ENCODE results near the gene RASSF5. TPM values are rescaled to one million over a fixed set of nuclear protein-coding genes. Genes with fewer than 3 reads are reported as not detected.

Gene RASSF5
- total RNA-seq, 5 donors from 2014 or later (not counting 1 experiment from before 2014, with no cell fraction given): 174 to 224 (median 204) TPM

DNA sequence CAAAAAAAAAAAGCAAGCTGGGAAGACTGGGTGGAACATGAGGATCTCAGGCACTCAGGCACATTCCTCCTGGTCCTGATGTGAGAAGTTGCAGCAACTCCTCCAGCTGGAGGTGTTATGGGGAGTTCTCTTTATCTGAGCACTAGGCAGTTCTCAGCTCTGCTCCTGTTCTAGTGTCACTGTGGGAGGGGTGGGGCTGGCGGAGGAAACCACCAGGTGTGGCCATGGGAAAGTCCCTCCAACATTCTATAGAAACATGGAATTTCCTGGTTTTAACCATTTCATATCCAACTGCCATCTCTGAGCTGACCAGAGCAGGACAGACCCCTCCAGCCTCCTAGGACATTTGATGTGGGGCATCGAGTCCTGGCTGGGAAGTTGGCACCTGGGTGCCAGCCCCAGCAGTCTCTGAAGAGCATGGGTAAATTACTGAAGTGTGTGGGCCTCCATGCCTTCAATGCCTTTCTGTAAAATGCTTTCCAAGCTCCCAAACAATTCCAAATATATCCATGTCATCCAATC, 37.9 kb upstream of the RASSF5 start:
- ATAC-seq (replicated peaks in 1 of 4) (peak in 1 of 4 experiments; percentile 46), DNase-seq (peak in 15 of 35 experiments; percentile 15 to 66 (median 25))
- Mint-ChIP-seq H3K4me1 (peaks cover 79 to 91% (median 81%) of the 10 kb centered on the region in 3 donors), H3K9me3 (no peaks in the 10 kb centered on the region), H3K27ac (peak overlapping the region; percentile 96), H3K36me3 (peaks cover 13% of the 10 kb centered on the region), H3K27me3 (no peaks in the 10 kb centered on the region), H3K4me3 (peak overlapping the region; percentile 83 to 93 (median 90))
- H3K4me3 ChIP-seq (ENCODE audit: control insufficient read depth in 1 of 2, extremely low read depth in 1 of 2, low read length in 1 of 2): peak overlapping the region; percentile 96 to 98
- ChIA-PET CTCF (interaction anchor here (0.6 to 3.2 kb wide), 9 partner anchors 7 to 767 kb away, joined by 3 to 20 read pairs (median 6); partner anchors contain the start of gene MAPKAPK2 (in 1 of the 2)), POLR2A (interaction anchor here in 1 of 2 donors (0.7 kb wide), 1 partner anchor 315 kb away, joined by 4 read pairs; no protein-coding TSS in a partner anchor)
- peaks cover 3 to 16% of the 10 kb centered on the region in 2 donors for H3K36me3 ChIP-seq (ENCODE audit: control insufficient read depth in 2 of 2, extremely low read depth in 1 of 2, insufficient read depth in 1 of 2, low read length in 1 of 2)
- peaks cover 42 to 67% of the 10 kb centered on the region in 2 experiments for H3K4me1 ChIP-seq (ENCODE audit: control insufficient read depth in 1 of 2, extremely low read depth in 1 of 2, insufficient read depth in 2 of 2, low read length in 2 of 2)
- H3K27ac ChIP-seq (ENCODE audit: low read length): peak overlapping the region; percentile 68
- H3K9me3 ChIP-seq: no peaks in the 10 kb centered on the region
- no CpG with 5 or more reads among the region's 2 CpGs for WGBS (ENCODE audit: insufficient coverage)
- H3K27me3 ChIP-seq (replicated peaks in 1 of 2; ENCODE audit: control insufficient read depth in 2 of 2, extremely low read depth in 1 of 2, insufficient read depth in 2 of 2, low read length in 1 of 2): no peaks in the 10 kb centered on the region

DNA sequence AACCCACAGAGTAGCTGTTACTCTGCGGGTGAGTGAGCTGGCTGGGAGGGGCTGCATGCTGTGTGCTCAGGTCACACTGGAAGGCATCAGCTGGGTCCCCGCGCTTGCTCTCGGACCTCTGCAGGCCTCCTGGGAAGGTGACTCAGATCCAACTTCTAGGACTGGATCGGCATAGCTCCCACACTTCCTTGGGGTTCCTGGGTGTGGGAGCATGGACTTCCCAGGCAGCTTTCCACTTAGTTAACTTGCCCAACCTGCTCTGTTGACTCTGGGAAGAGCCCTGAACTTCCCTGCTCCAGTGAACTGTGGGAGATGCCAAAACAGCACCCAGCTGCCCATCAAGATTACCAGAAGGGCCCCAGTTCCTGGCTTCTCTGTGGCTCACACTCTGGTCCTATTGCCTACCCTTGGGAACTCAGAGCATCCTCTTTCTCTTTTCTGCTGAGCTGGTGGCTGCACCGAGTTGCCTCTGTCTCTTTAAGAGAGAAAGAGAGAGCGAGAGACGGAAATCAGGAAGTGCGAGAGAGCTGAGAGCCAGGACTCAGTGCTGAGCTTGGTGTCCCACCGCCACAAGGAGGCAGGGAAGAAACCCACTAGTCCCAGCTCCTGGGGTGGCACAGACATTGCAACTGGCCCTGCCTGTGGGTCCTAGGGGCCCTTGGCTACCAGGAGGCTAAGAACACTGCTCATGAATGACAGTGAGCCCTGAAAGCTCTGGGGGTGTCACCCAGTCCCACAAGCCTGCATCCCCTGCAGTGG, 37.2 kb upstream of the RASSF5 start, which contains the start of gene IKBKE:
Gene IKBKE, plus strand, starts transcription at position 544 of the 759 bp plus-strand sequence. CDS start 2,752 bp downstream, outside the sequence.
- Mint-ChIP-seq H3K36me3 (peaks cover 16% of the 10 kb centered on the region), H3K27me3 (no peaks in the 10 kb centered on the region), H3K9me3 (no peaks in the 10 kb centered on the region), H3K27ac (peak within 1 kb of the TSS; percentile 96), H3K4me3 (peak within 1 kb of the TSS; percentile 83 to 93 (median 90)), H3K4me1 (peaks cover 76 to 89% (median 78%) of the 10 kb centered on the region in 3 donors)
- DNase-seq (peak in 28 of 35 experiments; percentile 2 to 70 (median 30)), ATAC-seq (replicated peaks in 1 of 4) (peak; percentile 57 to 69 (median 64))
- Histone ChIP-seq H3K27ac (ENCODE audit: low read length) (peak within 1 kb of the TSS; percentile 68), H3K4me1 (ENCODE audit: control insufficient read depth in 1 of 2, extremely low read depth in 1 of 2, insufficient read depth in 2 of 2, low read length in 2 of 2) (peaks cover 42 to 67% of the 10 kb centered on the region in 2 experiments), H3K9me3 (no peaks in the 10 kb centered on the region), H3K27me3 (replicated peaks in 1 of 2; ENCODE audit: control insufficient read depth in 2 of 2, extremely low read depth in 1 of 2, insufficient read depth in 2 of 2, low read length in 1 of 2) (no peaks in the 10 kb centered on the region), H3K36me3 (ENCODE audit: control insufficient read depth in 2 of 2, extremely low read depth in 1 of 2, insufficient read depth in 1 of 2, low read length in 1 of 2) (peaks cover 10 to 21% of the 10 kb centered on the region in 2 donors), H3K4me3 (ENCODE audit: control insufficient read depth in 1 of 2, extremely low read depth in 1 of 2, low read length in 1 of 2) (peak within 1 kb of the TSS; percentile 96 to 98)
- CTCF ChIA-PET: interaction anchor here (0.6 to 3.2 kb wide), 13 partner anchors 8 to 583 kb away, joined by 3 to 20 read pairs (median 4); partner anchors contain the start of genes EIF2D (in 1 of the 2), MAPKAPK2 (in 1 of the 2) and PFKFB2 (in 1 of the 2)
- POLR2A ChIA-PET: interaction anchor here (0.7 to 1.4 kb wide), 2 partner anchors 142 to 424 kb away, joined by 3 to 4 read pairs; partner anchors contain the start of gene EIF2D (in 1 of the 2)
- 19% methylated on average over 5 of the region's 10 CpGs for WGBS (ENCODE audit: insufficient coverage)

DNA sequence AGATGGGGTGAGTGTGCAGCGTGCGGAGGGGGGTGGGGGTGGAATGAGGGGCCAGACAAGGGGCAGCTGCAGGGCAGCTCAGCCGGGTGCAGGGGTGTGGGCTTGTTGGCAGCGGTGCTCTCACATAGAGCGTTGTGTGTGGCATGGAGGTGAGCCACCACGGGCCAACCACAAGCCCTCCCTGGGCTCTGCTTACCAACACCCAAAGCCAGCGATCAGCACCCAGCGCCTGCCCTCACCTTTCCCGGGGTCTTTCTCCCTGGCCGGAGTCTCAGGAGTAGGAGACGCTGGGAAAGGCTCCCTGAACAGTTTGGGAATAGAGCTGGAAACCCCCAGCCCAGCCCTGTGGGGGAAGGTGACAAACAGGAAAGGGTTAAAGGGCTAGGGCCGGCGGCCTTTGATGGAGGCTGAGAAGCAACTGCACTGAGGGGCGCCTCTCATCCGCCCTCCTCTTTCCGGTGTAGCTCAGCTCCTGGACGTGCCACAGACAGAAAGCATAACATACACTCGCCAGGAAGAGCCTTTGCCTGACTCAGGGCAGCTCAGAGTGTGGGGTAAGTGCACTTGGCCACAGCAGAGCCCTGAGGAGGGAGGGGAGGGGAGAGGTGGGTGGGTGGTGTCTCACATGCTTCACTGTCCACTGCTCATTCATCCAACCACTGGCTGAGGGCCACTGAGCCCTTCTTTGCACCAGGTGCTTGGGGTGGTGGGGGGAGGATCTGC, 36.5 kb upstream of the RASSF5 start:
- ChIA-PET POLR2A (interaction anchor here (0.5 to 1.4 kb wide), 4 partner anchors 141 to 423 kb away, joined by 3 to 4 read pairs (median 4); partner anchors contain the start of gene EIF2D (in 1 of the 2)), CTCF (interaction anchor here (0.6 to 3.2 kb wide), 11 partner anchors 9 to 582 kb away, joined by 3 to 20 read pairs (median 4); partner anchors contain the start of genes EIF2D (in 1 of the 2) and PFKFB2 (in 1 of the 2))
- Histone ChIP-seq H3K27me3 (replicated peaks in 1 of 2; ENCODE audit: control insufficient read depth in 2 of 2, extremely low read depth in 1 of 2, insufficient read depth in 2 of 2, low read length in 1 of 2) (no peaks in the 10 kb centered on the region), H3K4me1 (ENCODE audit: control insufficient read depth in 1 of 2, extremely low read depth in 1 of 2, insufficient read depth in 2 of 2, low read length in 2 of 2) (peaks cover 42 to 67% of the 10 kb centered on the region in 2 experiments), H3K4me3 (ENCODE audit: control insufficient read depth in 1 of 2, extremely low read depth in 1 of 2, low read length in 1 of 2) (peak overlapping the region; percentile 96 to 98), H3K36me3 (ENCODE audit: control insufficient read depth in 2 of 2, extremely low read depth in 1 of 2, insufficient read depth in 1 of 2, low read length in 1 of 2) (peaks cover 13 to 27% of the 10 kb centered on the region in 2 donors), H3K9me3 (no peaks in the 10 kb centered on the region), H3K27ac (ENCODE audit: low read length) (peak overlapping the region; percentile 68)
- peak overlapping the region; percentile 83 to 93 (median 90) for H3K4me3 Mint-ChIP-seq
- 0% methylated on average over 4 of the region's 18 CpGs for WGBS (ENCODE audit: insufficient coverage)
- H3K36me3 Mint-ChIP-seq: peaks cover 19% of the 10 kb centered on the region
- ATAC-seq (replicated peaks in 1 of 4): peak; percentile 65 to 83 (median 77)
- peak in 26 of 35 experiments; percentile 13 to 64 (median 32) for DNase-seq
- peaks cover 71 to 85% (median 74%) of the 10 kb centered on the region in 3 donors for H3K4me1 Mint-ChIP-seq
- H3K27ac Mint-ChIP-seq: peak overlapping the region; percentile 96
- no peaks in the 10 kb centered on the region for H3K27me3 Mint-ChIP-seq
- H3K9me3 Mint-ChIP-seq: no peaks in the 10 kb centered on the region

DNA sequence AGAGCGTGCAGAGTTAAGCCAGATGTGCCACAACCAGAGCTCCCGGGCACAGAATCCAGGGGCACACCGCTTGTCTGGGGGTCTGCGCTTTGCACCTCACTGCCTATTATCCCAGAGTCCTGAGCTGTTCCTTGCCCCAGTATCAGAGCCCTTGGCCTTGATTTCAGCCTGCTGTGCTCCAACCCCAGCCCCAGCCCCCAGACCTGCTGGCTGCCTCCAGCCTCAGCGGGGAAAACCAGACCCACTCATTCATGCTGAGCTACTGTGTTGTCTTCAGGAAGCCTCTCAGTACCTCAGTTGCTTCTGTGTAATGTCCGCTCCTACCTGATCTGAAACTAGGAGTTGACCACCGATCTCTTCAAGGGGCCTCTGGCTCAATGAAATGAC, 35.9 kb upstream of the RASSF5 start:
- Mint-ChIP-seq H3K36me3 (peaks cover 24% of the 10 kb centered on the region), H3K9me3 (no peaks in the 10 kb centered on the region), H3K27ac (peak overlapping the region; percentile 96), H3K4me3 (peak overlapping the region; percentile 83 to 93 (median 90)), H3K27me3 (no peaks in the 10 kb centered on the region), H3K4me1 (peaks cover 66 to 83% (median 70%) of the 10 kb centered on the region in 3 donors)
- POLR2A ChIA-PET: interaction anchor here (0.5 to 1.4 kb wide), 3 partner anchors 141 to 223 kb away, joined by 3 to 4 read pairs (median 3); partner anchors contain the start of gene EIF2D (in 1 of the 2)
- H3K4me1 ChIP-seq (ENCODE audit: control insufficient read depth in 1 of 2, extremely low read depth in 1 of 2, insufficient read depth in 2 of 2, low read length in 2 of 2): peaks cover 39 to 64% of the 10 kb centered on the region in 2 experiments
- DNase-seq (peak in 1 of 35 experiments; percentile 31), ATAC-seq (replicated peaks in 1 of 4) (peak in 1 of 4 experiments; percentile 2)
- H3K9me3 ChIP-seq: no peaks in the 10 kb centered on the region
- no peaks in the 10 kb centered on the region for H3K27me3 ChIP-seq (replicated peaks in 1 of 2; ENCODE audit: control insufficient read depth in 2 of 2, extremely low read depth in 1 of 2, insufficient read depth in 2 of 2, low read length in 1 of 2)
- H3K36me3 ChIP-seq (ENCODE audit: control insufficient read depth in 2 of 2, extremely low read depth in 1 of 2, insufficient read depth in 1 of 2, low read length in 1 of 2): peaks cover 17 to 33% of the 10 kb centered on the region in 2 donors
- H3K4me3 ChIP-seq (ENCODE audit: control insufficient read depth in 1 of 2, extremely low read depth in 1 of 2, low read length in 1 of 2): peak overlapping the region; percentile 96 to 98
- 18% methylated on average over 7 of the region's 7 CpGs for WGBS (ENCODE audit: insufficient coverage)
- CTCF ChIA-PET: interaction anchor here in 1 of 2 donors (1.6 to 3.2 kb wide), 2 partner anchors 8 to 9 kb away, joined by 9 to 20 read pairs; no protein-coding TSS in a partner anchor
- peak overlapping the region; percentile 68 for H3K27ac ChIP-seq (ENCODE audit: low read length)

DNA sequence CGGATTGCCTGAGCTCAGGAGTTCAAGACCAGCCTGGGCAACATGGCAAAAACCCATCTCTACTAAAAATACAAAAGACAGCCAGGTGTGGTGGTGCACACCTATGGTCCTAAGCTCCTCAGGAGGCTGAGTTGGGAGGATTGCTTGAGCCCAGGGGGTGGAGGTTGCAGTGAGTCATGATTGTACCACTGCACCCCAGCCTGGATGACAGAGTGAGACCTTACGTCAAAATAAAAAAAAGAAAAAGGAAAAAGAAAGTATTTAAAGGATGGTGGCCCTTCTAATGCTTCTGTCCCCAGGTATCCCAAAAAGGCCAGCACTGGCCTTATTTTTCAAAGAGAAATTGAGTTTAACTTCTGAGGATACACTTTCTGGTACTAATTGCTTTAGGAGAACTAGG, 35.3 kb upstream of the RASSF5 start:
- POLR2A ChIA-PET: no interaction called here

More for the DNA sequence above, 35.3 kb upstream of the RASSF5 start:
- Mint-ChIP-seq H3K9me3 (no peaks in the 10 kb centered on the region), H3K4me1 (peaks cover 59 to 78% (median 64%) of the 10 kb centered on the region in 3 donors), H3K27ac (peak overlapping the region; percentile 96), H3K27me3 (no peaks in the 10 kb centered on the region), H3K4me3 (peak overlapping the region; percentile 83 to 93 (median 90)), H3K36me3 (peaks cover 30% of the 10 kb centered on the region)
- 62% methylated on average over 2 of the region's 2 CpGs for WGBS (ENCODE audit: insufficient coverage)
- no peaks in the 10 kb centered on the region for H3K27me3 ChIP-seq (replicated peaks in 1 of 2; ENCODE audit: control insufficient read depth in 2 of 2, extremely low read depth in 1 of 2, insufficient read depth in 2 of 2, low read length in 1 of 2)
- CTCF ChIA-PET: interaction anchor here in 1 of 2 donors (3.2 kb wide), 1 partner anchor 10 kb away, joined by 20 read pairs; no protein-coding TSS in a partner anchor
- peaks cover 34 to 58% of the 10 kb centered on the region in 2 experiments for H3K4me1 ChIP-seq (ENCODE audit: control insufficient read depth in 1 of 2, extremely low read depth in 1 of 2, insufficient read depth in 2 of 2, low read length in 2 of 2)
- no peaks in the 10 kb centered on the region for H3K9me3 ChIP-seq
- peak overlapping the region; percentile 68 for H3K27ac ChIP-seq (ENCODE audit: low read length)
- peak overlapping the region; percentile 96 to 98 for H3K4me3 ChIP-seq (ENCODE audit: control insufficient read depth in 1 of 2, extremely low read depth in 1 of 2, low read length in 1 of 2)
- DNase-seq (peak in 1 of 35 experiments; percentile 30), ATAC-seq (replicated peaks in 1 of 4) (no peak)
- peaks cover 18 to 39% of the 10 kb centered on the region in 2 donors for H3K36me3 ChIP-seq (ENCODE audit: control insufficient read depth in 2 of 2, extremely low read depth in 1 of 2, insufficient read depth in 1 of 2, low read length in 1 of 2)

Data from T-cell (primary cell).